GM18907 (cell line): Measurements from ENCODE around the gene DCAF4L1.

Experiments
- ATAC-seq: cut with Tn5 transposase; IDR thresholded peaks from one replicate; pipeline ENCODE4 v1.9.1; 2021; ENCODE audit warnings: mild to moderate bottlenecking, moderate library complexity; ENCODE audit not compliant: unreplicated experiment

The DCAF4L1 gene

GRCh38 chr4:41981456-41981855 is at the start of gene DCAF4L1:
DCAF4L1 (plus strand) TSS chr4:41981756; CDS start chr4:41981793, 37 bp downstream.
- ATAC-seq, result no peak

GRCh38 chr4:41932988-41933387 is 48.6 kb upstream of the DCAF4L1 start:
- no peak for ATAC-seq

- ATAC-seq, result no peak
Measured at GRCh38 chr4:41933997-41934503, 47.5 kb upstream of the DCAF4L1 start.

- ATAC-seq, result no peak
Measured at GRCh38 chr4:41934514-41934900, 47.0 kb upstream of the DCAF4L1 start.

- ATAC-seq, result peak; percentile 96
Measured at GRCh38 chr4:41934901-41935651, 46.5 kb upstream of the DCAF4L1 start, which contains the start of gene TMEM33. TMEM33 (plus strand) TSS chr4:41935429; CDS start chr4:41935485, 56 bp downstream.

GRCh38 chr4:41935652-41936021 is 45.9 kb upstream of the DCAF4L1 start:
- ATAC-seq, result peak; percentile 9

GRCh38 chr4:41939016-41939626 is 42.4 kb upstream of the DCAF4L1 start:
- no peak for ATAC-seq

GRCh38 chr4:41940834-41941233 is 40.7 kb upstream of the DCAF4L1 start:
- ATAC-seq, result no peak

GRCh38 chr4:41943506-41943905 is 38.0 kb upstream of the DCAF4L1 start:
- no peak for ATAC-seq

GRCh38 chr4:41944089-41944488 is 37.5 kb upstream of the DCAF4L1 start:
- ATAC-seq, result no peak

GRCh38 chr4:41949531-41949930 is 32.0 kb upstream of the DCAF4L1 start:
- no peak for ATAC-seq

GRCh38 chr4:41957634-41958033 is 23.9 kb upstream of the DCAF4L1 start:
- peak; percentile 62 for ATAC-seq

GRCh38 chr4:41963105-41963504 is 18.5 kb upstream of the DCAF4L1 start:
- no peak for ATAC-seq

- no peak for ATAC-seq
Measured at GRCh38 chr4:41964401-41964800, 17.2 kb upstream of the DCAF4L1 start.

- no peak for ATAC-seq
Measured at GRCh38 chr4:41967392-41967791, 14.2 kb upstream of the DCAF4L1 start.

- no peak for ATAC-seq
Measured at GRCh38 chr4:41969671-41970070, 11.9 kb upstream of the DCAF4L1 start.

- no peak for ATAC-seq
Measured at GRCh38 chr4:41975341-41975740, 6.2 kb upstream of the DCAF4L1 start.

- no peak for ATAC-seq
Measured at GRCh38 chr4:41976775-41977516, 4.6 kb upstream of the DCAF4L1 start.

GRCh38 chr4:41977709-41978108 is 3.8 kb upstream of the DCAF4L1 start:
- ATAC-seq, result no peak

- no peak for ATAC-seq
Measured at GRCh38 chr4:41982716-41983115, 1.2 kb downstream of the DCAF4L1 start.

GRCh38 chr4:41985151-41985550 is 3.6 kb downstream of the DCAF4L1 start:
- no peak for ATAC-seq

GRCh38 chr4:41989994-41990364 is 8.4 kb downstream of the DCAF4L1 start:
- peak; percentile 21 for ATAC-seq
